ENCODE measurements around the gene KIDINS220. TPM values are rescaled to one million over a fixed set of nuclear protein-coding genes. Genes with fewer than 3 reads are reported as not detected.
A peak's percentile ranks its signal among the peaks of the same experiment; 100 is the strongest.

Gene KIDINS220
- total and polyA plus RNA-seq, 2 of the 13 experiments (the other 11 are each of a cell fraction or from before 2014, with no cell fraction given), result 25.2 to 32.3 TPM

GRCh38 chr2:8682719-8683667 lies 154.4 kb downstream of the KIDINS220 start (continued):
- 0 out of 2 replicates have a peak, but pooled peaks have one; percentile 34 for TF ChIP-seq UBTF (CRISPR knock-in tag; IDR thresholded peaks at IDR 0.05)
- no peak for TF ChIP-seq ZNF652 (CRISPR knock-in tag; IDR thresholded peaks at IDR 0.05; ENCODE audit: borderline replicate concordance, low read depth)
- TF ChIP-seq ZNF12 (CRISPR knock-in tag; IDR thresholded peaks at IDR 0.05), result 0 out of 2 replicates have a peak, but pooled peaks have one; percentile 22
- TF ChIP-seq KDM5B (CRISPR knock-in tag; IDR thresholded peaks at IDR 0.05; ENCODE audit: borderline replicate concordance), result no peak
- TF ChIP-seq ZNF430 (CRISPR knock-in tag; IDR thresholded peaks at IDR 0.05), result no peak
- TF ChIP-seq ZNF503 (CRISPR knock-in tag; IDR thresholded peaks at IDR 0.05), result no peak
- TF ChIP-seq REST (IDR thresholded peaks at IDR 0.05; ENCODE audit: borderline replicate concordance in 1 of 2, low read depth in 1 of 2, low read length in 2 of 2), result peak in 1 of 2 experiments; percentile 21; a peak in 1 of 4 replicates
- no peak for TF ChIP-seq ZNF34 (CRISPR knock-in tag; IDR thresholded peaks at IDR 0.05; ENCODE audit: borderline replicate concordance)
- TF ChIP-seq ZNF781 (CRISPR knock-in tag; IDR thresholded peaks at IDR 0.05; ENCODE audit: borderline replicate concordance, not compliant biosample characterization), result peak; percentile 80
- no peak for TF ChIP-seq ZNF451 (CRISPR knock-in tag; IDR thresholded peaks at IDR 0.05)
- no peak for TF ChIP-seq MAFF (IDR thresholded peaks at IDR 0.05; ENCODE audit: low read depth, low read length)
- peak; percentile 64; the same call in 1 of the 2 replicates for TF ChIP-seq SAP130 (CRISPR knock-in tag; IDR thresholded peaks at IDR 0.05; ENCODE audit: low read depth)
- no peak for TF ChIP-seq ZNF557 (CRISPR knock-in tag; IDR thresholded peaks at IDR 0.05)
- 0 out of 2 replicates have a peak, but pooled peaks have one; percentile 17 for TF ChIP-seq HNF1A (IDR thresholded peaks at IDR 0.05; ENCODE audit: low read depth)
- no peak for TF ChIP-seq HNF1A (CRISPR knock-in tag; IDR thresholded peaks at IDR 0.05; ENCODE audit: borderline replicate concordance)
- peak; percentile 1; the same call in 1 of the 2 replicates for TF ChIP-seq ZBTB7B (CRISPR knock-in tag; IDR thresholded peaks at IDR 0.05)

All from HepG2 (cell line).